HG02840 (cell line): Measurements from ENCODE around the gene S100A4.

Experiments used
- ATAC-seq: cut with Tn5 transposase; IDR thresholded peaks from one replicate; pipeline ENCODE4 v1.9.1; 2021; ENCODE audit warnings: mild to moderate bottlenecking, moderate library complexity, moderate number of reproducible peaks; ENCODE audit not compliant: unreplicated experiment, low FRiP score

Gene S100A4

DNA sequence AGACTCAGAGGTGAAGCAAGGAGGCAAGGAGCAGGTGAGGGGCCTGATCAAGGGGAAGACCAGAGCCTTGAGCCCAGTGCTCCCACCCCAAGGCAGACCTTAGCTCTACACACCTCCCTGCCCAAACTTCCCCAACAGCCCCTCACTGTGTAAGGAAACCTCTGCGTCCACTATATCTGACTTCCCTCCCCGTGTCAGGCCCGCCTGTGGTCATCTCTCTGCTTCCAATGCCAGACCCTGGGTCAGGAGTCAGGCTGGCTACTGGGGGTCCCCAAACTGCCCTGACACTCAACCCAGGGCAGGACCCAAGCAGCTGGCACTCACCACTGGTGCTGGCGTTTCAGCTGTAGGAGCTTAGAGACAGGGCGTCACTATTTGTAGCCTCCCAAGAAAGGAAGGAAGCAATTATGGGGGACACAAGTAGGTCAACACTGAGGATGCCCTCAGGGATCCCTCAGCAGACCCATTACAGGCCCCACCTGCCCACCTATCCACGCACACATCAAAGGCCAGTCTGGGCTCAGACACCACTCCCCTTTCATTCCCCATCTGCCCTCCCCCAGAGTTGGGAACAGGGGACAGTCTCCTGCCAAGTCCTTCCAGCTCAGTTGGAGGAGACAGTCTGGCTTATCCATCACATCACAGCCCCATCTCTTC is 4.3 kb upstream of the S100A4 start:
- no peak for ATAC-seq

DNA sequence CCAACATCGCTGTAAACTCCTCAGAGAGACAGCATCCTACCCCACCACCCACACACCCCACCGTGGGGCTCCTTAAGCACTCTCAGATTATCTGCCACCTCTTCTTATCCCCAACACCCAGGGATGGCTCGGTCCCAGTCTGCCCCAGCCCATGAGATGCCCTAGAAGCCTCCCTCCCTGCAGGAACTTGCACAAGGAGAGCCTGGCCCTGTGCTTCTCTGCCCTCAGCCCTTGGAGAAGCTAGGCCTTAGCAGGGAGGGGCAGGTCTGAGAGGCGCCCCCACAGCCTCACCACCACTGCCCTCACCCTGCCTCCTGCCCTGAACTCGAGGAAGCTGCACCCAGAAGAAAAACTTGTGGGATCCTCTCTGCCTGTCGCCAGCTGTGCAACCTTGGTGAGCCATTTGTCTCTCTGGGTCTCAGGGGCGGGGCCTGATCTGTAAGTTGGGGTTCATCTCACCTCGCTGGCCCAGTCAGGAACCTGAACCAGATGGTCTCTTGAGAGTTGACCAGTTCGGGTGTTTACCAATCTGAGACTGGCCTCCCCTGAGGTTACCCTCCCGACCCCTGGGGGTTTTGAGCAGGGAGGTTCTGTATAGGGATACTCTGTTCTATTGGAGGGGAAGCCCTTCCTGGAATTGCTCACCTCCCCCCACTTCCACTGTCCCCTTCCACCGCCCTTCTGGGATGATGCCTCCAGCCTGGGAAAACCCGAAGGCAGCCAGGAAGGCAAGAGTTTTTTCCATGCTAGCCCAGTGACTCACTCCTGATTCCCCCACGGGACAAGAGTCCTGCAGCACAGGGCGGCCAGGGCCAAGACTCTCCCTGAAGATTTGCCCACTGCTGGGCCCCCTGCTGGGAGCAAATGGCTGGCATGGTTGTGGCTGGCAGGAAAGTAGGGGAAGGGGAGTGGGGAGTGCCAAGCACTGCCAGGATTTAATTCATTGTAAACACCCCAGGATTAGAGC is 3.4 kb upstream of the S100A4 start, which contains the start of gene S100A3:
S100A3 (minus strand) TSS at position 537 of the 967 bp plus-strand sequence. CDS start 773 bp downstream, outside the sequence.
- ATAC-seq = no peak

DNA sequence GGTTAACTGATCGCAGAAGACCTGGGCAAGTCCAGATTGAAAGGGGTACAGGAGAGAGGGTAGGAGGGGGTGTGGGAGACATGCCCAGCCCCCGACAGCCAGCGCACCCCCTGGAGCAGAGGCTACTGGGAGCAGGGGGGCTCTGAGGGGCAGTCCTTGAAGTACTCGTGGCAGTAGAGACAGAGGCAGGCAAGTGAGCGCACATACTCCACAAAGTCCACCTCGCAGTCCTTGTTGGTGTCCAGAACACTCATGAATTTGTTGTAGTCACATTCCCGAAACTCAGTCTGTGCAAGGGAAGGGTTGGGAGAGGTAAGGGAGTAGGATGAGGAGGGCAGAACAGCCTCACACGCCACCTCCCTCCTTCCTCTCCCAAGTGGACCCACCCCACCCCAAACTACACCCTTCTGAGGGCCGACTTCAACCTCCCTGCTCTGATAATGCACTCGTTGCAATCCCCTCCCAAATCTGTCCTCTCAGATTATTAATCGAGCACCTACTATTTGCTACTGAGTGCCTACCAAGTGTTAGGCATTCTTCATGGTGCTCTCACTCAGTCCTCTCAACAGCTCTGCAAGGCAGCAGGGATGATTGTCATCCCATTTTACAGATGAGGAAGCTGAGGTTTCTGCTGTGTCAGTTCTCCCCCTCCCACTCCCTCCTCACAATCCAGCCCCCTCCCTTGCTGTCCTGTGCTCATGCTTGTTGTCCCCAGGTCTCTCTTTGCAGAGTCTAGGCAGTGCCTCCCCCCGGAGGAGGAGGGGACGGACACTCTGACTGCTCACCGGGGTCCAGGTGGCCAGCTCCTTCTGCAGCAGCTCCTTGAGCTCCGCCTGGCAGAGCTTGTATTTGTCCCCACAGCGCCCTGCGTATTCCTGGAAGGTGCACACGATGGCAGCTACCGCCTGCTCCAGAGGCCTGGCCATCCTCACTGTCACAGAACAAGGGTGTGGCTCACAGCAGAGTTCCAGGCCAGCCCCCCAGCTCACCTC is 2.2 kb upstream of the S100A4 start:
- ATAC-seq = no peak

DNA sequence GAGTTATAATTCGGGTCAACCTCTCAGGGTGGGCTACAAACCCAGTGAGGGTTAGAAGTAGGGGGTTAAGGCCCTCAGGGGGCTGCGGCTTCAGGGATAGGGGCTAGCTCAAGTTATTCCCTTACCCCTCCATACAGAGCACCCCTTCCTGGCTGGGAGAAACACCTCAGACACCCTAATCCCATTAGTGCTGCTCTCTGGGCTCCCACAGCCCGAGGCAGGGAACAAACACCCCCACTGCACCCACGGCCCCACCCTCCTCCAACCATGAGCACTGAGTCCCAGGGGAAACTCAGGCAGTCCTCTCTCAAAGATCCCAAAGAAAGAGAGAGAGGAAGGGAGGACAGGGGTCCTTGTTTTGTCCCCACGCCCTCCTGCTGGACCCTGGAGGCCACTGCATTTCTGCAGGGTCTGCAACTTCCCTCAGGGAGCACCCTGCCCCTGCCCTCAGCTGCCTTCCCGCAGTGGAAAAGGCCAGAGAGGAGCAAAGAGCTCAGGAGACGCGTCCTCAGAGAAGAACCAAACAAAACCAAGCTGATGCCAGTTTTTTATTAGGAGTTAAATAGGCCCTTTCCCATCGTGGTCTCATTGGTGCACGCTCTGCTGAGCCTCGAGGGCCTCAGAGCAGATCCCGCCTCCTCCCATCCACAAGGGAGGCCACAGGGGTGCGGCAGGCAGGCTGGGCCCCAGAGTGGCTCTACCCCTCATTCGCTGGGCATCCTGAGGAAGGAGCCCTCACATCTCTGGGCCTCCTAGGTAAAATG is 1.4 kb upstream of the S100A4 start:
- no peak for ATAC-seq

DNA sequence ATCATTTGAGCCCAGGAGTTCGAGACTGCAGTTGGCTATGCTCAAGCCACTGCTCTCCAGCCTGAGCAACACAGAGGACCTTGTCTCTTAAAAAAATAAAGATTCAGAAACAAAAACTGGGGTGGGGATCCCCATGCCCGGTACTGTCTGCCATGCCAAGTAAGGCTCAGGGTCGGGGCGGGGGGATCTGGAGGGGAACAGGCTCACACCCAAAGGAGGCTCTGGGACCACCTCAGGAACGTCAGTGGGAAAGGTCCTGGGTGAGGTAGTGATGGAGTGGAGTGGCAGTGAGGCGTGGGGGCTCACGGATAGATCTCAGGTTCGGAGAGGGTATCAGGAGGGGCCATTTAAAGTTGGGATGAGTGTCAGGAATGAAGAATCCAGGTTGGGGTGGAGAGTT is 765 bp upstream of the S100A4 start:
- ATAC-seq = no peak

DNA sequence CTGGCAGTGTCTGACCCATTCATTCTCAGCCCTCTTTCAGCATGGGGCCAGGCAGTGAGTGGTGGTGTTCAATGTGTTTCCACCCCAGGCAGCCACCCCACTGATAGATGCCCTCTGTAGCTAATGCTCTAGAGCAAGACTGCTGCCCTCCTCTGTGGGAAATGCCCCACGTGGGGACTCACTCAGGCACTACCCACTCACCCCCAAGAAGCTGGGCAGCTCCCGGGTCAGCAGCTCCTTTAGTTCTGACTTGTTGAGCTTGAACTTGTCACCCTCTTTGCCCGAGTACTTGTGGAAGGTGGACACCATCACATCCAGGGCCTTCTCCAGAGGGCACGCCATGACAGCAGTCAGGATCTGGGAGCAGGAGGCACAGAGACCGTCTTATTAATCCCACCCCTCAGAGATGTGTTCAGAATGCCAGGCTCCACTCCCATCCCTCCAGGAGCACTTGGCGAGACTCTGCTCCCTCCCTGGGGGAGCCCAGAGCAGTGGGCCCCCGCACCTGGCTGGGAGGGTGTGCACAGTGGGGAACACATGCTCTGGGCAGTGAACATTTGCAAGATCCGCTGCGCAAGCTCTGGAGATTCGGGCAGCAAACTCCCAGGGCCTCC is 1.0 kb downstream of the S100A4 start:
- no peak for ATAC-seq

DNA sequence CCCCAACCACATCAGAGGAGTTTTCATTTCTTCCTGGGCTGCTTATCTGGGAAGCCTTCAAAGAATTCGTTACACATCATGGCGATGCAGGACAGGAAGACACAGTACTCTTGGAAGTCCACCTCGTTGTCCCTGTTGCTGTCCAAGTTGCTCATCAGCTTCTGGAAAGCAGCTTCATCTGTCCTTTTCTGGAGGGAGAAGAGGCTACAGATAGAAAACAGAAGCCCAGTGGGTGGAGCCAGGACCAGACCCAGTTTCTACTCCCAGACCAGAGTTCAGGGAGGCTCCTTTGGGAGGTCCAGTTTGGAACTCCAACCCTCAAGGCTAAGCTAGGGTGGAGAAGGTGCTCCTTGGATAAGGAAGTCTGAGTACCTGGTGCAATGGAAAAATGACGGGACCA is 1.9 kb downstream of the S100A4 start:
- no peak for ATAC-seq

DNA sequence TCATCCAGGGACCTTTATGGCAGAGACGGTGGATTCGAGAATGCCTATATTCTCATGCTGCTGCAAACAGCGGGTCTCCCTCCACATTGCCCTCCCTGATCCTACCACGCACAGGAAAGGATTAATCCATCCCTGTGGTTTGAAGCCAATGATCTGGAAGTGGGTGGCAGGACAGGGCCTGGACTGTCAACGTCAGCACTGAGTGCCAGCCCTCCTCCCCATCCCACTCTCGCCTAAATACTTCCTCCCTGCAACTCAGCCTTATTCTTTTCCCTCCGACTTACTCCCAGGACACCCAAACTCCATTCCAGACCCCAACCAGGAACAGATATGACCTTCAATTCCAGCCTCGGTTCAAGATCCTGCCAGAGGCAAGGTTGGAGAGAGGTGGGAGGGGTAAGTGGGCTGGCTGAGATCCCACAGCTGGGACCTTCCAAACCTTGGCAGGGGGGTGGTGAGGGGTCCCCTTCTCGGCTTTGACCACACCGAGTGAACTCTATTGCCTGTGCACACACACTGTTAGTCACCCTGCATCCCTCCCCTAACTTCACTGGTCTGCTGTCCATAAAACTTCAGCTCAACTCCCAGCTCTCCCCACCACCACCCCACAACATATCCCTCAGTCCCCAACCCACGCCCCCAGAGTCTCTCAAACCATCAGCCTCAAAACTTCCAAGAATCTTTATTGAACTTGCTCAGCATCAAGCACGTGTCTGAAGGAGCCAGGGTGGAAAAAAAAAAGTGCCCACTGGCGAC is 2.5 kb downstream of the S100A4 start:
- ATAC-seq = no peak

DNA sequence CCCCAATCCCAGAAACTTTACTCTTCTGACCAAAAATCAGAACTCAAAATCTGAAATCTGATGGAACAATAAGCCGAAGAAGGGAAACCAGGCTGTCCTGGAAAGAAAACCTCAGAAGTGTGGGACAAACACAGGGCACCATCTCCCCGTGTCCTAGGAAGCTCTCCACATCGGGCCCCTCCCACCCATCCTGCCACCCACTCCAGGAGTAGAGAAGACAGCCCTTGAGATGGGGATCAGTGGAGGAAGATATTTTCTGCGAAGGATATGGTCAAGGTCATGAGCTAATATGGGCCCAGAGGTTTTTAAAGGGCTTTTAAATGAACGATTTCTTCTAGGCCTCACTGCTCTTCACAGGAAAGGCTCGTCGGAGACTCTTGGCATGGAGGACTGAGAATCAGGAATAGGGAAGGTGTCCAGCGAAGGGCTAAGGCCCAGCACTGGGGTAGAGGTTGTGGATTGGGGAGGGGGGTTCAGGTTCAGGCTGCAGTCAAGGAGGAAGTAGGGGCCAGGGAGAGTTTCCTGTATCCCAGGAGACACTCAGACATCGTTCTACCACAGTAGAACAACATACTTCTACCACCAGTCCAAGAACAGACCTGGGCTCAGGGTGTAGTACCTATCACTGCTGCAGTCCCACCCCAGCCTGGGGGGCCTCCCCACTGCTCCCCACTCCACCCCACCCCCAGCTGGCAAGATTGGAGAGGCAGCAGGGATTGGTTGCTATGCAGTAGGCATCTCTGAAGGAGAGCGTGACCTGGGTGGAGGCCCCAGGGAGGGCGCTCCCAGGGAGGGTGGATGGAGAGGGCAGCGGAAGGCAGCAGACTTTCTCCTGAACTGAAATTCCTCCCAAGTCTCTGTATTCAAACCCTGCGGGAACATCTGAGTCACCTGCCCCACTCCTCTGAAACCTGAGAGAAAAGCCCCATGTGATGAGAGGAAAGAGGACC is 3.7 kb downstream of the S100A4 start:
- ATAC-seq = no peak

DNA sequence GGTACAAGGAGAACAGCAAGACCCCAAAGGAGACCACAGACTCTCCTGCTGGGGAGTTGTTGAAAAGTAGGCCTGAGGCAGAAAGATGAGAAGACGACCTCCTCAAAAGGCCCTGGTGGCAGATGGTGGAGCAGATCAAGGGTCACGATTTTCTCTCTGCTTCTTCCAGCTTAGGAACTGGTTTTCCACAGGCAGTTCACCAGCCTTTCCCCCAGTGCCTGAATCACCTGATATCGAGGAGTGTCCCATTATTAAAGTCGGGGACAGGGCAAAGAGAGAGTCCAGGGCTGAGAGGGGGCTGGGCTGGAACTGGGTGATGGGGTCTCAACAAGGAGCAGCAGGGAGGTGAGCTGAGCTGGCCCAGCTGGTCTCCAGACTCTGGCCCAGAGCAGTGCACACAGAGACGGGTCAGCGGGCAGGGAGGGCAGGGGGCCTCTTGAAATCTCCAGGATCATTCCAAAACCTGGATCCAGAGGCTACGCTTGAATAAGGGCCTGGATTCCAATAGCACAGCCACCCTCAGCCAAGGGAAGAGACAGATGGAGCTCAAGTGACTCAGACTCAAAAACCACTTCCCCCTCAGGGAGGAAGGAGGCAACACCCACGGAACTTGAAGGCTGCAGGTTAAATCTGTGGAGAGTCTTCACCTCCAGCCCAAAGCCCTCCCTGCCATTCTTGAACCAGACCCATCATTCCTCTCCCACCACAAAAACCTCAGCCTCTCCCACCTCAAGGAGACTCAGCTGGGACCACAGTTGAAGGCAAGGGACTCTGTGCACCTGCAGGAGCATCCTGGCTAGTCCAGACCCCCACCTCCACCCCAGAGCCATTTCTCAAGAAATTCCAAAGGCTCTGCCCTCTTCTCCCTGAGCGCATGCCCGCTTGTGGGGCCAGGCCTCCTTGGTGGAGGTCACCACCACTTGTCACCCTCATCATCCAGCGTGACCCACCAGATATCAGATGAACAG is 4.9 kb downstream of the S100A4 start, which contains the start of gene S100A5:
S100A5 (minus strand) TSS at position 541 of the 968 bp plus-strand sequence. CDS start 743 bp downstream, outside the sequence.
- no peak for ATAC-seq

DNA sequence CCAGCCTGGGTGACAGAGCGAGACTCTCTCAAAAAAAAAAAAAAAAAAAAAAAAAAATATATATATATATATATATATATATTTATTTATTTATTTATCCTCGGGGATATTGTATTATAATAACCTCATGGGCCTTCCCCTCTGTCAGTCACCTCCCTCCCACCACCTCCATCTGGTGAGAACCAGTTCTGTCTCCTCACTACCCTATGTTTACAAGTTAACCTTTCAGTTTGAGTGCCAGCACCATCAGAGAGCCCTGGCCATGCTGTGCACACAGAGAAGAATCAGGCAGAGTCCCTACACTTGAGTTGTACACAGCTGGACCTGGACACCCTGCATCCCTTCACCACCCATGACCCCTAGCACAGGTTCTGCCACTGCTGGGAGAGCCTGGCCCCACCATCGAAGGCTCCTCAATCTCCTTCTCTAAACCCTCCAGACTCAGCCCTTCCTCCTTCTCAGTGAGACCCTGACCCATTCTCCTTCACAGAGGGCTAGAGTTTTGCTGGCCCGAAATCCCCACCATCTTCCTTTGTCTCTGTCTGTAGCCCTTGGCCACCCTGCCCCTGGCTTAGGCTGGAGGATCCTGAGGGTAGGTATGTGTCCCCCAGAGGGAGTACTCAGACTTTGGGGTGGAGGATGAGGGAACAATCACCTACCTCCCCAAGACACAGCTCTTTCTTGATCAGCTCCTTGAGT is 6.1 kb downstream of the S100A4 start:
- ATAC-seq = no peak

DNA sequence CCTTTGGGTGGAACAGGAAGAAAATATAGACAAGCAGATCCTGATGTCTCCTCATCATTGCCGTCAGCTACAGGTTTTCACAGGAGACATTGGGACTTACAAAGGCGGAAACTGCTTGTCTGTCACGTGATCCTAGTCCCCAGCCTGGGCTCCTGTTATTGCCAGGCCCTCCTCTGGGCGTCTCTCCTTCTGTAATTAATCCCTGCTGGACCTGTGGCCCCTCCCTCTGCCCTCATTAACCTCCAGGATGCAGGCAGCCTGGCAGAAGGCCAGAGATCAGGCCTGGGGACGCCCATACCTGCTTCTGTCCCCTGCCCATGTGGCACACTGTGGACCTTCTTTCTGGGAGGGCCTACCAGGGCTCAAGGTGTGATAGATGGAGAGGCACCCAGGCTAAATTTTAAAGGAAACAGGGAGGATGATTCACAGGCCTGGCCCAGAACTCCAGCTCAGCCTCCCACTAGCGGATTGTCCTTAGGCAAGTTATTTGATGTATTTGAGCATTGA is 7.2 kb downstream of the S100A4 start:
- ATAC-seq = no peak

DNA sequence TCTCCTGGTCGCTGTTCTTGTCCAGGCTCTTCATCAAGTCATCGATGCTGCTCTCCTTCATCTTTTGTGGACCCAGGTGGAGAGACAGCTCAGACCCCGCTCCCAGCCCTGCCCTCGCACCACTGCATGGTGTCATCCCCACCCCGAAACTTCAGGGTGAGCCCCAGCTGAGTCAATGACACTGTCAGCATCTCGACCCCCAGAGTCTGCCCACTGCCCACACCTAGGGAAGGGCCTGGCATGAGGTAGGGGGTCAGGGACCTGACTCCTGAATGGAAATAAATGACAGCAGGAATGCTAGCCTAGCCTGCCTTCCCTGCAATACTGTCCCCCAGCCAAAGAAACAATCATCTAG is 8.3 kb downstream of the S100A4 start:
- ATAC-seq = no peak

DNA sequence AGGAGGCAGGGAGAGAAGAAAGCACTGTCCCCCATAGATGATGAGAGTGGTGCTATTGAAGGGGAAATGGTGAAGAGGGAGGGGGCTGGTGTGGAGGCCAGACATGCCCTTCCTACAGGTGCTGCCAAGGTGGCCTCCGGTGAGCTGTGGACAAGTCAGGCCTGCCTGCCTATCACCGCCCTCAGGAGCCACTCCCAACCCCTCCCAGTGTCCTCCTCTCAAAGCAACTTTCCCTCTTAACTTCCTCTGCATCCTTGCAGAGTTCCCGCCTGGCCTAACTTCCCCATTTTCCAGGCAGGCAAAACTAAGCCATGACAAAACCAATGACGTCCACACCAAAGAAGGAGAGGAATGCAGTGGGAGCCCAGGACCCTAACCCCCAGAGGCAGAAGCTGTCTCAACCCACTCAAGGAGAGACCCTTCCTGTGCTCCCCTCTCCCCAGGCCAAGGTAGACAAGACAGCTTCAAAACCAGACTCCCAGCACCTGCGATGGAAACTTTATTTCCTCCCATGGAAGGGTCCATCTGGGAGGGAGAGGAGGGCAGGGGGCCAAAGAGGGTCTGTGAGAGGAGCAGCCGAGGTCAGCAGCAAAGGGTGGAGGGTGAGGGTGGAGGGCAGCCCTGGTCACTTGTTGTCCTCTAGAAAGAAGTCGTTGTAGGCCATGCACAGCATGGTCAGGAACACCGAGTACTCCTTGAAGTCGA is 8.8 kb downstream of the S100A4 start:
- ATAC-seq = no peak
